Measurements from ENCODE around the gene CBX5.
"Not testable (repeated sequence)": the region's sequence is repeated elsewhere in the genome, so short reads cannot be mapped to it uniquely, and the experiment has no call there.

Gene CBX5

DNA sequence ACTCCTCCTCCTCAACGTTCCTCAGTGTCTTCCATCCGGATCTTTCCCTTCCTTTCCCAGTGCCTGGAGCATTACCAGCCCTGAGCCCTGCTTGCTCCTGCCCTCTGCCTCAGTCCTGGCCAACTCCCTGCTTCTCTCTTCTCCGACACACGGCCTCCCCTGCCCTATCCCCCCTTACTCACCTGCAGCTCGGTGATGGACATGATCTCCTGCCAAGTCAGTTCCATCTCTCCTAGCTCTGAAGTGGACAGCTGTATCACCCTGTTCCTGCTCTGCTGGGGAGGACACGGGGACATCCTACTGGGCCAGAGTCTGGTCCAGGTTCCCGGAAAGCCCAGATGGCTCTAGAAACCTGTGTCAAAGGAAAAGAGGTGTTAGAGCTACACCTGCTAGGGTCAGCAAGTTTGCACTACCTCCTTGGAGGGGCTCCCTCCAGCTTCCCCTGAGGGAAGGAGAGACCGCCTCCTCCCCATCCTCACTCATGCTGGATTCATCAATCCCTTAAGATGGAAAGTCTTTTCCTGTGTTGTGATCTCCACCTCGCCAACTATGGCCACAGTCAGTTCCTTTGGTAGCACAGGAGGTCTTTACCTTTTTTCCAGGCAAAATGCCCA is 15.1 kb upstream of the CBX5 start:
- FAIRE-seq = no peak
- DNase-seq (ENCODE audit: insufficient read length, low spot score) = no peak

DNA sequence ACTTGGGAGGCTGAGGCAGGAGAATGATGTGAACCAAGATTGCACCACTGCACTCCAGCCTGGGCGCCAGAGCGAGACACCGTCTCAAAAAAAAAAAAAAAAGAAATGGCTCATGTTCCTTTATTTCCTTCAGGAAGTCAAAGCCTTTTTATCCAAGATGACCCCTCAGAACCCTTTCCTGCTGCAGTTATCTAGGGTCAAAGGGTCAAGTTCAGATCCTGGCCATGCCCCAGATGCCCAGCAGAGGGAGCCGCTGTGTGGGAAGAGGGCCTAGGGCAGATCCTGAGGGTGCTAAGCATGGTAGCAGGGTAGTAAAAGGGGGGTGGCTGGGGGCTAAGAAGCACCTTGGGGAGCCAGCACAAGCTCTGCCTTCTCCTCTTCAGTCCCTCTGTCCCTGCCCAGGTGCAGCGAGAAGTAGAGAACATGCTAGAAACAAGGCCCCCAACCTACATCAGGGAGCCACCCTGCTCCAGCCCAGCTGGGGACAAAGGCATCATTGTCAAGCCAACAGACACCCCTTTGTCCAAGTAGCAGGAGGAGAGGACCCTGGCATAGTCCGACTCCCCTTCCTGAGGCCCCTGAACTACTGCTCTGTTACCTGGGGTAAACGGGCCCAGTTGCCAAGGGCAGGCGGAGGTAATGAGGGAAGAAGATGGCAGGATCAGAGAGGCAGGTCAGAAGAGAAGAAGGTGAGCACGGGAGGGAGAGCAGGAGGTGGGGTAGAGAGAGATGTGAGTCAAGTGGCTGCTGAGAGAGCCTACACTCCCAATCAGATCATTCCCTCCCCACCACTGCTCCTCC is 14.4 kb upstream of the CBX5 start:
- DNase-seq (ENCODE audit: insufficient read length, low spot score) = peak; percentile 49
- FAIRE-seq = no peak

GRCh38 chr12:54292931-54293241 is 13.0 kb upstream of the CBX5 start:
- DNase-seq (ENCODE audit: insufficient read length, low spot score) = no peak
- FAIRE-seq = no peak

GRCh38 chr12:54292083-54292930 is 12.4 kb upstream of the CBX5 start:
- FAIRE-seq (no peak), DNase-seq (ENCODE audit: insufficient read length, low spot score) (no peak)

DNA sequence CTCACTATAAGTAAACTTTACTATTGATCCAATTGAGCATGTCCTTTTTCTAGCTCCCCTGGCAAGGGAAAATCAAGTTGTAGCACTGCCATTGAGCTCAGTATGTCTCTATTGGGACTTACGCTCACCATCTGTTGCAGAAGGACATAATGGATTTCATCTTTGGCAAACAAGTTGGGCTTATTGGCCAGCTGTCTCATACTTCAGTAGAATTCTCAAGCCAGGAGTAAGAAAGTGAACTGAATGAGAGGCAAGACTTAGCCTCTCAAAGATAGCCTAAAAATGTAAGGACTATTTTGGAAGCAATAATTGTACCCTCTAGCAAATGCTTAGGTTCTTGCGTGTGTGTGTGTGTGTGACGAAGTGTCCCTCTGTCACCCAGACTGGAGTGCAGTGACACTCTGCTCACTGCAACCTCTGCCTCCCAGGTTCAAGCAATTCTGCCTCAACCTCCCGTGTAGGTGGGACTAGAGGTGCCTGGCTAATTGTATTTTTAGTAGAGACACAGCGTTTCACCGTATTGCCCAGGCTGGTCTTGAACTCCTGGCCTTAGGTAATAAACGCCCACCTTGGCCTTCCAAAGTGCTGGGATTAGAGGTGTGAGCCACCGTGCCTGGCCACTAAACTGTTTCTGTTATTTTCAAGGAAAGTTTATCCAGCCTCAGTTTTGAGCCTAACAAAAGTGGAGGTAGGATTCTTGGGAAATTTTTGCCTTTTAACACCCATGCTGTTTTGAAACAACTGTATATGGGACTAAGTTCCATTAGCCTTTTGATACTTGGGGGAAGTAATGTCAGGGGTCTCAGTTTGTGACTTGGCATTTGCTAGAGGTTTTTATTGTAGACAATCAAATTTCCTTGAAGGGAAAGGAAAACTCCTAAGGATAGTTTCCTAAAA is 7.6 kb upstream of the CBX5 start:
- DNase-seq (ENCODE audit: insufficient read length, low spot score) (no peak), FAIRE-seq (no peak)

- DNase-seq (ENCODE audit: insufficient read length, low spot score) (no peak), FAIRE-seq (no peak)
These were observed 6.4 kb upstream of the CBX5 start for GRCh38 chr12:54286042-54287030.

GRCh38 chr12:54285150-54286041 is 5.5 kb upstream of the CBX5 start:
- FAIRE-seq (no peak), DNase-seq (ENCODE audit: insufficient read length, low spot score) (no peak)

GRCh38 chr12:54284070-54284780 is 4.3 kb upstream of the CBX5 start:
- DNase-seq (ENCODE audit: insufficient read length, low spot score); FAIRE-seq: not testable (repeated sequence)

GRCh38 chr12:54282949-54283593 is 3.1 kb upstream of the CBX5 start:
- no peak for FAIRE-seq
- no peak for DNase-seq (ENCODE audit: insufficient read length, low spot score)

GRCh38 chr12:54281694-54282093 is 1.8 kb upstream of the CBX5 start:
- DNase-seq (ENCODE audit: insufficient read length, low spot score); FAIRE-seq: not testable (repeated sequence)

DNA sequence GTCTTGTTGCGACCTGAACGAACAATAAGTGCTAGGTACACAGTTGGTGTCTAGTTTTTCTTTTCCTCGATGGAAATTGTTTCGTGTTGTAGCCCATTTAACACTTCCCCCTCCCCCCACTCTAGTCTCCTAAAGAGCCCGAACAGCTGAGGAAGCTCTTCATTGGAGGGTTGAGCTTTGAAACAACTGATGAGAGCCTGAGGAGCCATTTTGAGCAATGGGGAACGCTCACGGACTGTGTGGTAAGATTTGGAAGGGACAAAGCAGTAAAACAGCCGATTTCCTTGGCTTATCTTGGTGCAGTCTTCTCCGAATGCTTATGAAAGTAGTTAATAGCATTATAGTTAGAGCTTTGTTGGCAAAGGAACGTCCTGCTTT is 1.3 kb upstream of the CBX5 start:
- not testable (repeated sequence) for FAIRE-seq; DNase-seq (ENCODE audit: insufficient read length, low spot score)

DNA sequence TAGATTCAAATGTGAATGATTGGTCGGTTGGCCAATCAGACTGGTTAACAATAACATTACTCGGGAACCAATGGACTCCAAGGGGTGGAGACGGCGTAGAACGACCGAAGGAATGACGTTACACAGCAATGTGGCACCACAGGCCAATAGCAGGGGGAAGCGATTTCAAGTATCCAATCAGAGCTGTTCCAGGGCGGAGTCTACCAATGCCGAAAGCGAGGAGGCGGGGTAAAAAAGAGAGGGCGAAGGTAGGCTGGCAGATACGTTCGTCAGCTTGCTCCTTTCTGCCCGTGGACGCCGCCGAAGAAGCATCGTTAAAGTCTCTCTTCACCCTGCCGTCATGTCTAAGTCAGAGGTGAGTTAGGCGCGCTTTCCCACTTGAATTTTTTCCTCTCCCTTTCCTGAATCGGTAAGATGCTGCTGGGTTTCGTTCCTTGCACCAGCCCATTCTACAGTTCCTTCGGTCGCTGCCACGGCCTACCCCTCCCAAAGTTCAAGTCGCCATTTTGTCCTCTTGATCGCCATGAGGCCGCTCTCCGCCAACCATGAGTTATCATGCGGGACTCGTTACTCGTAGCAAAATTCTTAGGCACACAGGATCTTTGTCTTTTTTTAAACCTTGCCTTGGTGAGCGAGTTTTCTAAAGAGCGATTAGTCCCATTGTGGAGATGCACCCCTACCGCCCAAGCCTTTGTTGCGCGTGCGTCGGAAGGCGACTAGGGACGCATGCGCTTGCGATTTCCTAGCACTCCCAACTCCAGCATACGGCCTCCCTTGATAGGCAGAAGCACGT is 742 bp upstream of the CBX5 start, which contains the start of gene HNRNPA1:
Gene HNRNPA1 (plus strand): TSS at position 259 of the 793 bp plus-strand sequence. CDS start 82 bp downstream, at position 341.
- peak; percentile 73 for DNase-seq (ENCODE audit: insufficient read length, low spot score)
- FAIRE-seq = peak; percentile 91

DNA sequence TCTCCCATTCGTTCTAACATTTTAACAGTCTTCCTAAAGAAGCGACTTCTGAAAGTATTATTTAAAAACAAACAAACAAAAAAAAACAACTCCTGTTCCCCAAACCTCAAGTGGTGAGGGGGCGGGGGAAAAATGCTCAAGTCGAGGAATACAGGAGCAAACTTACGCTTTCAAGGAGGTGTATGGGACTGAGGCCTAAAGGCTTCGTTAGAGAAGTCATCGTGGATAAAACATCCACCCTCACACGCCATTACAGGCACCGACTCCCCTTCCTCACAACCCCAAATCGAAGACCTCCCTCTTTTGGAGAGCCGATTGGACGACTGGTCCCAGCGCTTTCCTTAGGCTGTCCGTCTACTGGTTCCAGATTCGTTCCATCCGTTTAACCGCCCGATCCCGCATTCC is 693 bp downstream of the CBX5 start:
- no peak for DNase-seq (ENCODE audit: insufficient read length, low spot score)
- FAIRE-seq = no peak

- FAIRE-seq (no peak), DNase-seq (ENCODE audit: insufficient read length, low spot score) (no peak)
These were observed 2.1 kb downstream of the CBX5 start for GRCh38 chr12:54277823-54278276.

- DNase-seq (ENCODE audit: insufficient read length, low spot score) (no peak), FAIRE-seq (no peak)
These were observed 3.6 kb downstream of the CBX5 start for GRCh38 chr12:54276368-54276767.

DNA sequence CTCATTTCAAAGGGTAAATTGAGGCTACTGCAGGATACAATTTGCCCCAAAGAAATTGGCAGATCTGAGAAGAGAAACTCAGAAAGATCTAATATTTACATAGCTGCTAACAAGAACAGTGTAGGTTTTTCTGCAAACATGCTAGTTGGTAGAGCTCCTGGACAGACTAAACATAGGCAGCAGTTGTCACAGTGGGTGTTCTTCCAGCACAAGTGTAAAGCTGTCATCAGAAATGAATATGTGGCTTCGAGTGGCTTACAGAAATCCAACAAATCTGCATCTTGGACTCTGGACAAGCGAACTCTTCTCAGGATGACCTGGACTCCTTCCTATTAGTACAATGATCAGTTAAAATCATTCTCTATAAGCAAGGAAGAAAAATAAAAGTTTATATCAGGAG is 5.9 kb downstream of the CBX5 start:
- FAIRE-seq = no peak
- DNase-seq (ENCODE audit: insufficient read length, low spot score) = no peak
